Activated CD8-positive, alpha-beta memory T cell treated with anti-CD3 and anti-CD28 coated beads, Interleukin-2, amount 50 U/mL, for 48 hours (primary cell): ENCODE results near the gene TNFAIP6.
"Not testable (repeated sequence)": the region's sequence is repeated elsewhere in the genome, so short reads cannot be mapped to it uniquely, and the experiment has no call there.

Source experiments
- DNase-seq: peaks from one replicate; pipeline ENCODE4 v3.0.0-alpha.2; 2020

The TNFAIP6 gene

DNA sequence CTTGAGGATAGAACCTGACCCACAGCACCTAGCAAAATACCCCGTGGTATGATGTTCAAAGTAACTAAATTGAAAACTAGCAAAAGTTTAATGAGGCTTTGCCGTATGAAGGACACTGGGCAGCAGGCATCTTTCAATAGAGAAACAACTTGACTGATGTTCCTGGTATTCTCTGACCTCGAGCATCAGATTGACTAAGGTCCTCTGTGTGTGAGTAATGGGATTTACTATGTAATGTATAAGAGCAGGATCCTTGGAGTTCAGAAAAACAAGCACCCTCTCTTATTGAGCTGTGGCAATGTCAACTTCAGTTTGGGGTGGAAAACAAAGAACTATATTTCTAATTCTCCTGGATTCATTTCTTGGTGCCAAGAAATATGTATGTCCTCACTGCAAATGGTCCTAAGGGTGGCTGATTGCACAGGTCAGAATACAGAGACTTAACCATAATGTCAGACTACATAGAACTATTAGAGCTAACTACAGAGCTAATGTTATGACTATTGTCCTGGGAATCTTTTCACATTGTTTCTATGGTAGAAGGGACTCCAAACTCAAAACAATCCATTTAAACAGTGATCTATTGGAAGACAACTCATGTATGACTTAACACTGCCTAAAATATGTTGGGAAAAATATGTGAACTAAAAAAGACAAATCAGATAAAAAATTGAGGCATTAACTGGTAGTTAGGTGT lies 4.4 kb downstream of the TNFAIP6 start:
- DNase-seq: no peak

DNA sequence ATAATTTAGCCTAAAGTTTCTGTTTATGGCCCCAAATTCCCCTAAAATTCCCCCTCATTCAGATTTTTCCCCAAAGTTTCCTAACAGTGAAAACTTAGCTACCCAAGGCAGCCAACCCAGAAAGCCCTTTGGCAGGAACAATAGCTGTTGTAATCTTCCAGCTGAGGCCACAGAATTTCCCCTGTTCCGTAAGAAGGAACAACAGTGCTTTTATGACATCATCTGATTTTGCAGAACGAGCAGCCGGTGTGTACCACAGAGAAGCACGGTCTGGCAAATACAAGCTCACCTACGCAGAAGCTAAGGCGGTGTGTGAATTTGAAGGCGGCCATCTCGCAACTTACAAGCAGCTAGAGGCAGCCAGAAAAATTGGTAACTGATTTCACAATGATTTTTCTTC lies 6.3 kb downstream of the TNFAIP6 start:
- DNase-seq: no peak

DNA sequence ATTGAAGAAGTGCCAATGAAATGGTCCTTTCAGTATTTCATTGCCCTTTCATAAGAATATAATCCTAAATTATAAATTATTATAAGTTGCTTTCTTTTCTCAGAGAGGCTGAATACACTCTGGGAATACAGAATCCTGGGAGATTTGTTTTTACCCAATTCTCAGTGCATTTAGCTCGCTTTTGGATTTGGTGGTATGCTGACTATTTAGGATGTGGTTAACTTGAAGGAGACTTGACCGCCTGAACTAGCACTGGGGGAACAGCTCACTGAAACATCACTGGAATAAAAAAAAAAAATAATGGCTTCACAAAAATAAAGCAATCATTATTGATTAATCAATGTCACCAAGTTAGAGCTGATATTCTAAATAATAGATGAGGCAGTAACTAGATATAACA lies 10.2 kb downstream of the TNFAIP6 start:
- no peak for DNase-seq

DNA sequence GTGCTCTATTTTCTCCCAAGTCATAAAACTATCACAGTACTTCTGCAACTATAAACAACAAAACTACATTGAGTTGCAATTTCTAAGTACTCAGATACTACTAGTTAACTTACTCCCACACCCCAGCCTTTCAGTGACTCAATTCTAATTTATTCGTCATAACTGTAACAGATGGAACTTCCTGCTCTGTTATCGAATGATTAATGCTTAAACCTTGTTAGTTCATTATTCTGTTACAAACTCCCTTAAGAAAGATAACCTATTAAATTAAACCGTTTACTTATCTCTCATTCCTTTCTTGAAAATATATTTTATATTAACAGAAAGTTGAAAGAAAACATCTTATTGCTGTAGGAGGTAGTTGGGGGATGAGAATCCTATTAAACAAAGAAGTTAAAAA lies 17.0 kb downstream of the TNFAIP6 start:
- no peak for DNase-seq

DNA sequence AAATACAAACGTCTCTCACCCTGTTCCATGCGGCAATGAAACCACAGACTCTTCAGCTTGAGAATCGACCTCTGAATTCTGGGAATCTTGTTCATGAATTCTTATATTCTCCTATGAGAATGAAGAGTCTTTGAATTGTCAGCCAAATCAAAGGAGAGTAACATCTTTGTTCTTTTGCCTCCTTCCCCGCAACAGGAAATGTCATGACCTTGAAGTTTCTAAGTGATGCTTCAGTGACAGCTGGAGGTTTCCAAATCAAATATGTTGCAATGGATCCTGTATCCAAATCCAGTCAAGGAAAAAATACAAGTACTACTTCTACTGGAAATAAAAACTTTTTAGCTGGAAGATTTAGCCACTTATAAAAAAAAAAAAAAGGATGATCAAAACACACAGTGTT lies 21.8 kb downstream of the TNFAIP6 start:
- DNase-seq: no peak

DNA sequence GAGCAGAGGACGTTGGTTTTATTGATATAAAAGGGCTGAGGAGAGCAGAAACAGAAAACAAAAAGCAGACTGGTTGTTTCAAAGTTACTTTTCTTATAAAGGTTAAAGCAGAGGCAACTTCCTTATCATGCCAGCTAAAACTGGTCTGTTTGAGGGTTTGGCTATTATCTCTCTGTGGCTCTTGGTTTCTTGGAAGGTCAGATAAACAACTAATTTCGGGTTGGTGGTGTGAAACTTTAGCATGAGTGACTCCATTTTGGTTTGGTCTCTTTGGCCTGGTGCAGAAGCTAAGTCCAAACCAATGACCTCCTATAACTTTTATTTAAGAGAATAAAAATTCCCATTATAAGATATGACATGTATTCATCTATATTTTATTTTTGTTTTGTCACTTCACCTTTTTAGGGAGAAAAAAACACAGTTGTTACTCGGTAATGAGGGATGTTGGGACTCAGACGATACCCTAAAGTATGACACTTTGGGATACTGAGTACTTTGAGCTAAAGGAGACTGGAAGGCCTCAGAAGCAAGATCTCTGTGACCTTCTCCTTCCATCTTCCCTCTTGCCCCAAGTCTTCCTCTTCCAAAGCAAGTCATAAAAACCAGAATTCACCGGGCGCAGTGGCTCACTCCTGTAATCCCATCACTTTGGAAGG lies 23.3 kb downstream of the TNFAIP6 start:
- DNase-seq: no peak

DNA sequence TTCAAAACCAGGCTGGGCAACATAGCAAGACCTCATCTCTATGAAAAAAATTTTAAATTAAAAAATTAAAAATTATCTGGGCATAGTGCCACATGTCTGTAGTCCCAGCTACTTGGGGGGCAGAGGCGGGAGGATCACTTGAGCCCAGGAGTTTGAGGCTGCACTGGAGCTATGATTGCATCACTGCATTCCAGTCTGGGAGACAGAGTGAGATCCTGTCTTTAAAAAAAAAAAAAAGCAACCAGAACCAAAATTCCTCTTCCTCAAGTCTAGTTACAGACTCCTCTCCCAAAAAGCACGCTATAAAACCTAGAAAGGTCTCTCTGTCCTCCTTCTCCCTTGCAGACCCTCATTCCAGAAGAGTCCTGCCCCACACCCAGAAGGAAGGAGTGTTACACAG lies 23.9 kb downstream of the TNFAIP6 start:
- no peak for DNase-seq

DNA sequence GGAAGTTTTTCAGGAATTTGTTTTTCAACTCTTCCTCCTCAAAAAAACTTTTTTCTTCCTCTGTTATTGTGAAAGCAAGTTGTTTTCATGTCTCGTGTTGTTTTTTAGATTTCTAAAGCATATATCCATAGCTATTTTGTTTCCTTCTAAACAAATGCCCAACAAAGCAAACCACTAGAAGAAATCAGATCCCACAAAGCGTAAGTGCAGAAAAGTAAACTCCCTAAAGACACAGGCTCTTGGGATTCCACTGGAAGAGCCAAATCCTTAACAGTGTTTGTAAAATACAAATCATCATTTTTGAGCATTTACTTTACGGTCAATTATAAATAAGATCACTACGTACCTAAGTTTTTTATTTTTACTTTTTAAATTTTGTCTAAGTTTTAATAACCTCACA lies 30.6 kb downstream of the TNFAIP6 start:
- no peak for DNase-seq

DNA sequence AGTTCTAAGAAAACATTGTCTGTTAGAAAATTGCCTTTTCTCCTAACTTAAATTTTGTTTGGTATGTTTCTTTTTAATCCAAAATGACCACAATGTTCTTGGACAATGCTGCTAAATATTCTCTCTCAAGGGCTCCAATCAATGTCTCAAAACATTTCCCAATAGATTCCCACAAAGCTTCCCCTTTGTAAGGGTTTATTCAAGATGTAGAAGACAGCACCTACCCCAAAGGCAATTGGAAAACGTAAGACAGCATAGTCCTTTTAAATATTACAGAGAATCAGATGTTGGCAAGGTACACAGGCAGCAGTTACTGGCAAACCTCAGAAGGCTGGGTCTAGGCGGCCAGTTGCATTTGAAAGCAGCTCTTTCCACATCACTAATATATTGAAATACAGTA lies 34.0 kb downstream of the TNFAIP6 start:
- no peak for DNase-seq

DNA sequence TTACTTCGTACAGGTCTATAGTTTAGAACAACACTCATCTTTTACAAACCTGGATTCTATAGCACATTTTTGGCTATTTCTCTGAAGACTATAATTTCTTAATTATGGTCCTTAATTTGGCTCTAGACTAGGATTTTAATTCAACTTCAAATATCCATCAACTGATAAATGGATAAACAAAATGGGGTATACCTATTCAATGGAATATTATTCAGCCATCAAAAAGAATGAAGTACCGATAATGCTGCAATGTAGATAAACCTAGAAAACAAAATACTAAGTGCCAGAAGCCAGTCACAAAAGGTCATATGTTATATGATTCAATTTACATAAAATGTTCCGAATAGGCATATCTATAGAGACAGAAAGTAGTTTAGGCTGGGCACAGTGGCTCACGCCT lies 37.1 kb downstream of the TNFAIP6 start:
- no peak for DNase-seq

DNA sequence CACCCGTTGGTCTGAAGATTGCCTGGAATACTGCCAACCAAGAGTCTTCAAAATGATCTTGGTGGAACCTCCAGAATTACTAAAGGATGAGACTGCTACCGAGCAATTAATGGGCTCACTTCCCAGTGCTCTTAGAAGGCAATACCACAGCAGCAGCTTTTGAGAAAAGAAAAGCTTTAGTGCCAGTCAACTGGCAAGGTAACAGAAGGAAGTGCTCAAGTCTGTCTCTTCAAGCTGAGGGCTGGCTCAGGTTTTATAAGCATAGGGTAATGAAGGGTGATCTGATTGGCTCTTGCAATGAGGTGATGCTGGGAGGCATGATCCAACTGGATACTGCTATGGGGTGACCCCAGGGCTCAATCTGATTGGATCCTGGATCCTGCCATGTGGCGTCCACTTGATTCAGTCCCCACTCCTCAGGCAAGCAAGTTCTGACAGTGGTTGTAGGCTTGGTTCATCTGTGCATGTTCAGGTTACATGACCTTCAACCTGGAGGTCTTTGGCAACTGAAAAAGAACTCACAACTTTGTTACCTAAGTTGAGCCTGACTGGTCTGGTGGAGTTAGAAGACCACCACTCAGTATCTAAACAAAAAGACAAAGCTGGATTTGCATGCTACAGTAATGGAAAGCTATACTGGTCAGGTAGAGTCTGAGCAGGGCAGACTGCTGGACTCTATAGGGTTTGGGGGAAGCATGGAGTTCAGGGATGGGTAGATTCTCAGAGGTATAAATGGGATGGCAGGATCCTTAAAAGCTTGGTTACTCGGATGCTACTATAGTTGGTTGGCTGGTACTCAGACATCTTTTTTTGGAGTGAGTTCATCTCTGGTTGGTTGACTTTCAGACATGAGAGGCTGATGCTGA lies 38.4 kb downstream of the TNFAIP6 start:
- no peak for DNase-seq

DNA sequence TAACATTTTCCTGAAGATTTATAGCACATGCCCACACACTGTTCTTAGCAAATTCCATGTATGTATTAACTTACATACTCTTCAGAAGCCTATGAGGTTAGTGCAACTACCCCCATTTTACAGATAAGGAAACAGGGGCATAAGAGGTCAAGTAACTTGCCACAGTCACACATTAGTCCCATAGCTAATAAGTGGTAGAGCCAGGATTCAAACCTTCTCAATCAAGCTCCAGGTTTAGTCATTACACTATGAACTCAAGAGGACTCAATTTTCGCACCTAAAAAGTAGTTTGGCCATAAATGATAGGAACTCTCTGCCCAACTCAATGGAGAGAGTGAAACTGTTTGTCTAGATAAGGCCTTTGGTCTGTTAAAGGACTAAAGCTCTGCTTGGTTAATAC lies 42.6 kb downstream of the TNFAIP6 start:
- DNase-seq: no peak

DNA sequence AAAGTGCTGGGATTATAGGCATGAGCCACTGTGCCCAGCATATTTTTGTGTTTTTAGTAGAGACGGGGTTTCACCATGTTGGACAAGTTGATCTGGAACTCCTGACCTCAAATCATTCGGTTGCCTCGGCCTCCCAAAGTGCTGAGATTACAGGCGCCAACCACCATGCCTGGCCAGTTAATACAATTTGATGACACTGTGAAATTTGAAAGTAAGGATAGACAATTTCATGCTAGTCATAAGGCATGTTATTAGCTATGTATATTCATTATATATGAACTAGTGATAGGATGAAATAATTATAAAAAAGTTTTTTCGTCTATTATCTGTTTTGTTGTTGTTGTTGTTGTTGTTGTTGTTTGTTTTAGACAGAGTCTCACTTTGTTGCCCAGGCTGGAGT lies 43.8 kb downstream of the TNFAIP6 start:
- no peak for DNase-seq

DNA sequence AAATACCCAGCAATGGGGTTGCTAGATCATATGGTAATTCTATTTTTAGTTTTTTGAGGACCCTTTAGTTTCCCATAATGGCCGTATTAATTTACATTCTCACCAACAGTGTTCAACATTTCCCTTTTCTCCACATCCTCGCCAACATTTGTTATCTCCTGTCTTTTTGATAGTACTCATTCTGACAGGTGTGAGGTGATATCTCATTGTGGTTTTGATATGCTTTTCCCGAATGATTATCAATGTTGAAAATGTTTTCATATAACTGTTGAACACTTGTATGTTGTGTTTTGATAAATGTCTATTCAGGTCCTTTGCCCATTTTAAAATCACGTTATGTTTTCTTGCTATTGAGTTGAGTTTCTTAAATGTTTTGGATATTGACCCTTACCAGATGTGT lies 46.5 kb downstream of the TNFAIP6 start:
- no peak for DNase-seq

DNA sequence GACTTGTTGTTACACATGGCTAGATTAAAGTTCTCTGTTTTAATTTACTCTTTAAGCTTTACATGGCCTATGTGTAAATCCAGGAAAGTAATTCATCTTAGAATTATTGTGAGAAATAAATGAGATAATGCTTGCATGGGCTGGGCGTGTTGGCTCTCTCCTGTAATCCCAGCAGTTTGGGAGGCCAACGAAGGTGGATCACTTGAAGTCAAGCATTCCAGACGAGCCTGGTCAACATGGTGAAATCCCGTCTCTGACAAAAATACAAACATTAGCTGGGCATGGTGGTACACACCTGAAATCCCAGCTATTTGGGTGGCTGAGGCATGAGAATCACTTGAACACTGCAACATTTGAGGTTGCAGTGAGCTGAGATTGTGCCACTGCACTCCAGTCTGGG lies 48.0 kb downstream of the TNFAIP6 start:
- DNase-seq: no peak

DNA sequence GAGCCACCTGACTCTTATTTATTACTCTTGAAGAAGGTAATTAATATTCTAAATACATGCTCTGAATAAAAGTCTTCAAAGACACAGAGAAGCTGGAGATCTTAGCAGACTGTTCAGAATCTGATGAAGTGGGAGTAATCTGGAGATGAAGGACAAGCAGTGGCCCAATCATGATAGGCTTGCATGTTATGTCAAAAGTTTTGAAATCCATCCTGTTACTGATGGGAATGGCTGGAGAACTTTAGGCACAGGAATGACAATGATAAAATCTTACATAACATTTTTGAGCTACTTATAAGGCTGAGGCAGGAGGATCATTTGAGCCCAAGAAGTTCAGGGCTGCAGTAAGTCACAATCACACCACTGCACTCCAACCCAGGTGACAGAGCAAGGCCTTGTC lies 49.9 kb downstream of the TNFAIP6 start:
- DNase-seq: no peak

DNA sequence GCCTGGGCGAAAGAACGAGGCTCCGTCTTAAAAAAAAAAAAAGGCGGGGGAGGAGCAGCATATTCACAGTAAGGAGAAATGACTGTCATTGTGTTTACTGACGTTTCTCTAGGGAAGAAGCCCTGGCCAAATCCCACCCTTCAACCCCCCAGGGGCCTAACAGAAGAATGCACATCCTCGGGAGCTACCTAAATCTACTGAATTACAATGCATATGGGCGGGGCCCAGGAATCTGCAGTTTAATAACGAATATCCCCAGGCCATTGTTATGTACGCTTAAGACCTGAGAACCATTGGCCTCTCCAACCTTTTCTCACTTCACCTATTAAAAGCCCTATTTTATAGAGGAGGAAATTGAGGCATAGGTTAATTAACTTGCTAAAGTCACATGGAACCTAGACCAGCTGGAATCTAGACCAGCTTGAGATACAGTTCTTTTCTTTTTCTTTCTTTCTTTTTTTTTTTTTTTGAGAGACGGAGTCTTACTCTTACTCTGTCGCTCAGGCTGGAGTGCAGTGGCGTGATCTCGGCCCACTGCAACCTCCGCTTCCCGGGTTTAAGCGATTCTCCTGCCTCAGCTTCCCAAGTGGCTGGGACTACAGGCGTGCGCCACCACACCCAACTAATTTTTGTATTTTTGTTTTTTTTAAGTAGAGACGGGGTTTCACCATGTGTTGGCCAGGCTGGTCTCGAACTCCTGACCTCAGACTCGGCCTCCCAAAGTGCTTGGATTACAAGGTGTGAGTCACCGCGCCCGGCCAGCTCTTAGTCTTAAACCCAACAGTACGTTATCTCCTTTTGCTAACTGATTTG lies 51.6 kb downstream of the TNFAIP6 start:
- no peak for DNase-seq

DNA sequence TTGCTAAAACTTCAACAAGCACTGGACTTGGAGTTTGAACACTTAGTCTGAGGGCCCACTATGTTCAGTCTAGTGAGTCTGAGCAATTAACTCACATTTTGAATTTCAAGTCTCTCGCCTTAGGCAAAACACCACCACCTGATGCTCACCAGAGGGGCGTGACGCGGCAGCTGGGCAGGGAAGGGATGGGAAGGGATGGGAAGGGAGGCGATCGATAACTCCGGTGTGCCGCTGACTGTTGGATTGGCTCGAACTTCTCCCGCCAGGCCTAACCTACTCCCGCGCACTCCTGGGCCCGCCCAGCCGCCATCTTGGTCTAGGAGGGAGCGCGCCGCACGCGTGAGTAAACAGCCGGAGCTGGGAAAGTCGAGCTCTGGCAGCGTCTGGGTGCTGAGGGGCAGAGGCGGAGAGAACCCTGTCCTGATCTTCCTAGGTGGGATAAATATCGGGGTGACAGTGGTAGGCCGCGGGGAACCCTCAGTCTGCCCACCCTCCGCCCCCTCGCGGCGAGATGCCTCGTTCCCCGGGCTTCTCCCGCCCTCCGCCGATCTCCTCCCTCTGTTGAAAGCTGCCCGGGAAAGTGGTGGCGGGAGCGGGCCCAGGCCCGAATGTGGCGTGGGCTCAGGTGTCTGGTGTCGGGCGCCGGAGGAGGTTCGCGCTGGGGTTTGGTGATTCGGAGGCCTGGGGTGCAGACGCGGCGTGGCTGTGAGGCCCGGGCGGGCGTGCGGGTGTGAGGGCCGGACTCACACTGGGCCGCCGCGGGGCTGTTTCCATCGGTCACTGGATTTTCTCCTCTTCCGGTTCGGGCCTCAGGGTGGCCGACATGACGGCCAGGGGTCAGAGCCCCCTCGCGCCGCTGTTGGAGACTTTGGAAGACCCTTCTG lies 52.5 kb downstream of the TNFAIP6 start, which contains the start of gene RIF1:
TSS of gene RIF1 (plus strand) at position 302 of the 884 bp plus-strand sequence. CDS start at position 824, 522 bp downstream.
- peak; percentile 89 for DNase-seq

DNA sequence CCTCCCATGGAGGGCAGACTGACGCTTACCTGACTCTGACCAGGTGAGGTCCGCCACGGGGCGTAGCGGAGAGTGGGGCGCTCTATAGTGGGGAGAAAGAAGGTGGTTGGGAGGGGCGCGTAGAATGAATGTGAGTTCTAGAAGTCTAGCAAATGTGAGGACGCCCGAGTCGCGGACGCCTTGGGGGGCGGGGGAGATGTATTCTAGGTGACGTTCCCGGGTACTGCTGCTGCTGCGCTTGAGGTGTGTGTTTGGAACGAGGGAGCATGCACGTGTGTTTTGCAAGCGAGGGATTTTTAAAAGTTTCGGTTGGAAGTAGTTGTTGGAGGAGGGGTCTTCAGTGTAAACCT lies 53.1 kb downstream of the TNFAIP6 start:
- peak; percentile 76 for DNase-seq

DNA sequence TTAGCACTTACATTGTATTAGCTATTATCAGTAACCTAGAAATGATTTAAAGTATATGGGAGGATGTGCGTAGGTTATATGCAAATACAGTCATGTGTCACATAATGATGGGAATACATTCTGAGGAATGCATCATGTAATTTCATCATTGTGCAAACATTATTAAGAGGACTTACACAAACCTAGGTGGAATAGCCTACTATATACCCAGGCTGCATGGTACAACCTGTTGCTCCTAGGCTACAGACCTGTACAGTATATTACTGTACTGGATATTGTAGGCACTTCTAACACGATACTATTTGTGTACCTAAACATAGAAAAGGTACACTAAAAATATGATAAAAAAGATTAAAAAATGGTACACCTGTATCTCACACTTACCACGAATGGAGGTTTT lies 60.3 kb downstream of the TNFAIP6 start:
- no peak for DNase-seq

DNA sequence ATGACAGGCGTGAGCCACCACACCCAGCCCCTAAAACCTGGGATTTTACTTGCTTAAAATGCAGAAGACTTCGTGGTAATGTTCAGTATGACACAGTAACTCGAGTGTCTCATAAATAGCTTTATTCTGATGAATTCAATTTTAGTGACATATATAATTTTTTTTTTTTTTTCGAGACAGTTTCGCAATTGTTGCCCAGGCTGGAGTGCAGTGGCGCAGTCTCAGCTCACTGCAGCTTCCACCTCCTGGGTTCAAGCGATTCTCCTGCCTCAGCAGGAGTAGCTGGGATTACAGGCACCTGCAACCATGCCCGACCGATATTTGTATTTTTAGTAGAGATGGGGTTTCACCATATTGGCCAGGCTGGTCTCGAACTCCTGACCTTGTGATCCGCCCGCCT lies 64.3 kb downstream of the TNFAIP6 start:
- not testable (repeated sequence) for DNase-seq

DNA sequence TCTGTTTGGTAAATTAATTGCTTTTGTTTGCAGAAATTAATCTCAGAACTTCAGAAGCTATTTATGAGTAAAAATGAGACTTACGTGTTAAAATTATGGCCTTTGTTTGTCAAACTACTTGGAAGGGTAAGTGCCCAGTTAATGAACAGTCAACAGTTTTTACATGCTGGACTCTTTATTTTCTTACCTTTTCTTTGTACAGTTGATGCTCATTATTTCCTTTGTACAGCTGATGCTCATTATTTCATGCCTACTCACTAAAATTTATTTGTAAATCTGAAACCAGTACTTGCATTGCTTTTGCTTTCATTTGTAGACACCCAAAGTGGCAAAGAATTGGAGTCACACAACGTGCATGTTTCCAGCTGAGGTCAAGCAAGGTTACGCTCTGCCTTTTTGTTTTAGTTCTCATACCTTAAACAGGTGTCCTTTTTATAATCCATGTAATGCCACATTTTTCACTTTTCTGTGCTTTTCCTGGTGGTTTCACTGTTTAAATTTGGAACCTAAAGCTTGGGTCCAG lies 65.6 kb downstream of the TNFAIP6 start:
- no peak for DNase-seq
